Tibial artery (tissue), 4 donors: ENCODE results near the gene SYNGR3.
A peak's percentile ranks its signal among the peaks of the same experiment; 100 is the strongest.

Source experiments
- DNase-seq, 2 donors: peaks; one replicate each; pipeline ENCODE4 v3.0.0-alpha.2; 2019
- H3K27ac ChIP-seq, 2 donors: fragments of 200-600 bp; sonication (generic) in 1 of 2; 1 replicate in 1 of 2; 2 replicates in 1 of 2; pipeline ENCODE4 v1.5.1; 2018 to 2019; ENCODE audit warnings: mild to moderate bottlenecking in 1 of 2
- H3K27me3 ChIP-seq, 2 donors: fragments of 200-600 bp; sonication (generic) in 1 of 2; one replicate each; pipeline versions ENCODE4 v1.5.1 to v1.6.0; 2016 to 2019
- H3K36me3 ChIP-seq, 3 donors: fragments of 200-600 bp; sonication (generic) in 2 of 3; one replicate each; pipeline ENCODE4 v1.5.1; 2016 to 2019; ENCODE audit warnings: mild to moderate bottlenecking in 2 of 3
- H3K4me1 ChIP-seq, 4 donors: fragments of 200-600 bp; sonication (generic) in 2 of 4; 1 replicate in 3 of 4; 2 replicates in 1 of 4; pipeline ENCODE4 v1.5.1; 2016 to 2019
- H3K4me3 ChIP-seq, 2 donors: fragments of 200-600 bp; sonication (generic) in 1 of 2; 1 replicate in 1 of 2; 2 replicates in 1 of 2; pipeline ENCODE4 v1.5.1; 2018 to 2019; ENCODE audit warnings: mild to moderate bottlenecking in 2 of 2
- H3K9me3 ChIP-seq, 3 donors: fragments of 200-600 bp; sonication (generic) in 1 of 3; one replicate each; pipeline ENCODE4 v1.5.1; 2016 to 2019
- CTCF ChIP-seq, 2 experiments: fragments of 200-600 bp in 1 of 2; fragments of 450-650 bp in 1 of 2; IDR thresholded peaks; one replicate each; pipeline ENCODE4 v1.5.1; 2017 to 2019; ENCODE audit warnings: antibody characterized with exemption in 2 of 2, mild to moderate bottlenecking in 1 of 2, moderate library complexity in 1 of 2
- intact Hi-C: fragments of 100-400 bp; cut with DNase I; formaldehyde crosslinking; loops from one replicate; pipeline ENCODE4 v1.15.0; 2023; ENCODE audit warnings: low total_unique reads

Gene SYNGR3

GRCh38 chr16:1987198-1987597, 2.6 kb upstream of the SYNGR3 start:
- Histone ChIP-seq H3K27me3 (peaks cover 3 to 38% of the 10 kb centered on the region in 2 donors), H3K36me3 (peaks cover 11 to 23% (median 11%) of the 10 kb centered on the region in 3 donors), H3K27ac (no peak overlapping the region), H3K4me1 (peaks cover 8 to 55% (median 40%) of the 10 kb centered on the region in 4 donors), H3K4me3 (no peak overlapping the region), H3K9me3 (no peaks in the 10 kb centered on the region)
- intact Hi-C loops = no loop called here
- TF ChIP-seq CTCF (IDR thresholded peaks at IDR 0.05) = no peak
- DNase-seq = no peak

GRCh38 chr16:1990101-1990350, 256 bp downstream of the SYNGR3 start:
- Histone ChIP-seq H3K27ac (no peak overlapping the region), H3K36me3 (peaks cover 11 to 23% (median 11%) of the 10 kb centered on the region in 3 donors), H3K27me3 (peaks cover 3 to 48% of the 10 kb centered on the region in 2 donors), H3K4me3 (no peak overlapping the region), H3K4me1 (peaks cover 0 to 44% (median 34%) of the 10 kb centered on the region in 4 donors), H3K9me3 (no peaks in the 10 kb centered on the region)
- no peak for DNase-seq
- intact Hi-C loops = no loop called here
- TF ChIP-seq CTCF (IDR thresholded peaks at IDR 0.05) = no peak

GRCh38 chr16:1990351-1991134, 773 bp downstream of the SYNGR3 start:
- Histone ChIP-seq H3K9me3 (no peaks in the 10 kb centered on the region), H3K27ac (no peak overlapping the region), H3K27me3 (peaks cover 3 to 48% of the 10 kb centered on the region in 2 donors), H3K4me1 (peaks cover 0 to 39% (median 30%) of the 10 kb centered on the region in 4 donors), H3K36me3 (peaks cover 9 to 23% (median 11%) of the 10 kb centered on the region in 3 donors), H3K4me3 (no peak overlapping the region)
- no peak for TF ChIP-seq CTCF (IDR thresholded peaks at IDR 0.05)
- DNase-seq = no peak
- intact Hi-C loops = no loop called here

- intact Hi-C loops = no loop called here
- H3K36me3 ChIP-seq = peaks cover 5 to 17% (median 5%) of the 10 kb centered on the region in 3 donors
- H3K27ac ChIP-seq = no peak overlapping the region
- DNase-seq = no peak
- H3K4me1 ChIP-seq = peaks cover 0 to 35% (median 30%) of the 10 kb centered on the region in 4 donors
- H3K9me3 ChIP-seq = no peaks in the 10 kb centered on the region
- TF ChIP-seq CTCF (IDR thresholded peaks at IDR 0.05) = no peak
- peaks cover 3 to 48% of the 10 kb centered on the region in 2 donors for H3K27me3 ChIP-seq
- no peak overlapping the region for H3K4me3 ChIP-seq
These were observed 1.4 kb downstream of the SYNGR3 start for GRCh38 chr16:1991135-1991551.

GRCh38 chr16:1991588-1991947, 1.8 kb downstream of the SYNGR3 start:
- peak overlapping the region; percentile 41 to 42 for H3K4me3 ChIP-seq
- H3K27me3 ChIP-seq = peaks cover 3 to 48% of the 10 kb centered on the region in 2 donors
- peaks cover 0 to 35% (median 30%) of the 10 kb centered on the region in 4 donors for H3K4me1 ChIP-seq
- no peak overlapping the region for H3K27ac ChIP-seq
- DNase-seq = no peak
- no peak for TF ChIP-seq CTCF (IDR thresholded peaks at IDR 0.05)
- H3K9me3 ChIP-seq = no peaks in the 10 kb centered on the region
- intact Hi-C loops = no loop called here
- peaks cover under 1 to 14% (median 1%) of the 10 kb centered on the region in 3 donors for H3K36me3 ChIP-seq
